ENCODE data around the gene CSRP2.

- TF ChIP-seq FOXK2 (IDR thresholded peaks at IDR 0.05): no peak
- no peak for TF ChIP-seq HDGF (IDR thresholded peaks at IDR 0.05; ENCODE audit: borderline replicate concordance)
- TF ChIP-seq ZNF384 (IDR thresholded peaks at IDR 0.05): no peak
- no peak for TF ChIP-seq BHLHE40 (IDR thresholded peaks at IDR 0.05; ENCODE audit: borderline replicate concordance)
- no peak for TF ChIP-seq SP1 (IDR thresholded peaks at IDR 0.05)
Observed at GRCh38 chr12:76920172-76921099, 41.6 kb upstream of the CSRP2 start.
